PFSK-1 (cell line): ENCODE measurements around the gene FITM1.

Source experiments
- FOXP2 ChIP-seq: optimal IDR thresholded peaks from 2 replicates; pipeline ENCODE3; 2011; ENCODE audit warnings: borderline replicate concordance, control low read depth, inconsistent platforms; ENCODE audit not compliant: insufficient read depth; ENCODE audit errors: extremely low read length, extremely low read depth
- POLR2AphosphoS5 ChIP-seq: IDR thresholded peaks from 2 replicates; pipeline ENCODE4 v1.6.1; 2012; ENCODE audit warnings: low read depth, mild to moderate bottlenecking, control low read depth, low read length, moderate library complexity

DNA sequence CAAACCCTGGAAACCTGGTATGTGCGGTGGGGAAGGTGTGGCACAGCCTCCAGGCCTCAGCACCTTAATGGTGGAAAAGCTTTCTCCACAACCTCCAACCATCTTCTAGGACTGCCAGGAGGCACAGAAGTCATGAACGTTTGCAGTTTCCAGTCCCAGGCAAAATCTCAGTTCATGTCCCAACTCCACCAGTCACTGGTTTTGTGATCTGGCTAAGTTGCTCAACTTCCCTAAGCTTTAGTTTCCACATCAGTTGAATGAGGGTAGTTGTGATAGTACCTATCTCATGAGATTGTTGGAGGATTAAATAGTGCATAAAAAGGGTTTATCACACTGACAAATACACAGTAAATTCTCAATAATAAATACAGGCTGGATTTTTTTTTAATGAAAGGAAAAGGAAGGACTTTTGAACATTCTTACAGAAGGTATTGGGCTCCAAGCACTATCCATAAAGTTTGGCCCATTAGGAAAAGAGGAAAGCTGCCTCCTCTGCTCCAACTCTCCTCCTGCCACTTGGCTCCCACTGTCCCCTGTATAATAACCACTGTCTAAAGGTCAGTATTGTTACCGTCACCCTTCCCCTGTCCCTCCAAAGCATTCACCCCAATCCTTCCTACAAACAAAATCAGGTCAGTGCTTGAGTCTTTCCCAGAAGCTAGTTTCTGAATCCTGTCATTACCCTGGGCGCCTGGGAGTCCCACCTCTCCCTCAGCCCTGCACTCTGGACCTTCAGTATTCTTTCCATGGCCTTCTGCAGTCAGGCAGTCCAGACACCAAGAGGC lies 30.1 kb upstream of the FITM1 start:
- no peak for TF ChIP-seq POLR2AphosphoS5
- no peak for TF ChIP-seq FOXP2
